Measurements from ENCODE around the gene RYR1. TPM values are rescaled to one million over a fixed set of nuclear protein-coding genes. Genes with fewer than 3 reads are reported as not detected.

The RYR1 gene
- total RNA-seq, 4 donors from 2014 or later: 0.82 to 1.6 (median 1.5) TPM

DNA sequence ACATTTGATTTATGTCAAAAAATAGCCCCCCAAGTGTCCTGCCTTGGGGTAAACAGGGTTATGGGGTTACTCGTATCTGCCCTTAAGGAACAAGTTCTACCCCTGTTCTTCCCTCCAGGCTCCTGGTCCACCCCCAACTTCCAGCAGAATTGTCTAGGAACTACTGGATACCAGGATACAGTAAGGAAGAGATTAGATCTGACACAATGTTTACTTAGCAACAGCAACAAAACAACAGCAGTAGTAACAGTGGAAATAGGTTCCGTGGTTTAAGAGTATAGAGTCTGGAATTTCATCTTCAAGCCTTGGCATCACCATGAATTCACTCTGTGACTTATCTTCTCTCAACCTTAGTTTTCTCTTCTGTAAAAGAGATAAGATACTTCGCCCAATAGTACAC, 32.3 kb upstream of the RYR1 start:
- WGBS, 2 donors (ENCODE audit: low coverage in 1 of 2): 68 to 80% methylated on average over 3 of the region's 3 CpGs
- no peak for ATAC-seq
- TF ChIP-seq POLR2A (IDR thresholded peaks at IDR 0.05): no peak
- no peak for TF ChIP-seq POLR2AphosphoS5 (IDR thresholded peaks at IDR 0.05)
- TF ChIP-seq CTCF (IDR thresholded peaks at IDR 0.05): no peak
- TF ChIP-seq EP300 (IDR thresholded peaks at IDR 0.05): no peak
- Histone ChIP-seq H3K27me3 (peaks cover 50% of the 10 kb centered on the region), H3K4me3 (no peak overlapping the region), H3K36me3 (peaks cover 0 to 18% of the 10 kb centered on the region in 2 donors), H3K4me1 (peaks cover 0 to 18% (median 7%) of the 10 kb centered on the region in 3 donors), H3K27ac (no peak overlapping the region), H3K9me3 (no peaks in the 10 kb centered on the region)

- H3K9me3 ChIP-seq: no peaks in the 10 kb centered on the region
- peaks cover 36% of the 10 kb centered on the region for H3K27me3 ChIP-seq
- peak overlapping the region in 1 of 2 donors; percentile 99 for H3K4me3 ChIP-seq
- WGBS, 2 donors (ENCODE audit: low coverage in 1 of 2): 5% methylated on average over 15 of the region's 18 CpGs; no CpG with 5 or more reads in 1 of the 2 donors
- ATAC-seq: peak; percentile 19
- no peak for TF ChIP-seq EP300 (IDR thresholded peaks at IDR 0.05)
- TF ChIP-seq CTCF (IDR thresholded peaks at IDR 0.05): no peak
- no peak for TF ChIP-seq POLR2A (IDR thresholded peaks at IDR 0.05)
- no peak for TF ChIP-seq POLR2AphosphoS5 (IDR thresholded peaks at IDR 0.05)
- peaks cover 0 to 18% (median 7%) of the 10 kb centered on the region in 3 donors for H3K4me1 ChIP-seq
- peak overlapping the region in 3 of 4 donors; percentile 87 to 90 (median 87) for H3K27ac ChIP-seq
- H3K36me3 ChIP-seq: peaks cover 0 to 32% of the 10 kb centered on the region in 2 donors
Measured at GRCh38 chr19:38402623-38402966, 30.9 kb upstream of the RYR1 start.

DNA sequence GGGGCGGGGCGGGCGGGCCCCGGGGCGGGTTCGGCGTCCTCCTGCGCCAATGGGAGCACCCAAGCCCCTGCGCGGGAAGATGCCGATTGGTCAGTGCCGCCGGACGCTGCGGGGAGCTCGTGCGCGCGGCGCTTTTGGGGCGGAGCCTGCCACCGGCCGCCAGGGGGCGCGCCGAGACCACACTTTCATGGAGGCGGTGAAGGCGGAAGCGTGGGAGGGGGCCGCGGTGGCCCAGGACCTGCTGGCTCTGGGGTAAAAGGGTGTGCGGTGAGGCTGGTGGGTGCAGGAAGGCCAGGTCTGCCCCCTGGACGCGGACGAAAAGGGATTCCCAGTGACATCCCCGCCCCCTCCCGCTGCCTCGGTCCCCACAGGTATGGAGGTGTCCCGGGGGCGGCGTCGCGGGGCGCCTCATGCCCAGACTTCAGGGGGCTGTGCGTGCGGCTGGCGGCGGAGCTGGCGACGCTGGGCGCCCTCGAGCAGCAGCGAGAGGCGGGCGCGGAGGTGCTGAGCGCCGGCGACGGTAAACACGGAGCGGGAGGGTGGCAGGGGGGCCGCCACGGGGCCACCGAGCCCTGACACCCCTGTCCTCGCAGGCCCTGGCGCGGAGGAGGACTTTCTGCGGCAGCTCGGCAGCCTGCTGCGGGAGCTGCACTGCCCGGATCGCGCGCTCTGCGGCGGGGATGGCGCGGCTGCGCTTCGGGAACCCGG, 30.4 kb upstream of the RYR1 start, which contains the start of gene FAM98C:
FAM98C (plus strand) TSS at position 127 of the 708 bp plus-strand sequence; CDS start at position 188, 61 bp downstream.
- peak; percentile 99 for ATAC-seq
- Histone ChIP-seq H3K9me3 (no peaks in the 10 kb centered on the region), H3K4me3 (peak within 1 kb of the TSS; percentile 64 to 99), H3K36me3 (peaks cover 0 to 38% of the 10 kb centered on the region in 2 donors), H3K27me3 (peaks cover 31% of the 10 kb centered on the region), H3K27ac (peak within 1 kb of the TSS; percentile 57 to 90 (median 87)), H3K4me1 (peaks cover 0 to 18% (median 7%) of the 10 kb centered on the region in 3 donors)
- TF ChIP-seq POLR2A (IDR thresholded peaks at IDR 0.05) (peak in 1 of 2 donors; percentile 6), EP300 (IDR thresholded peaks at IDR 0.05) (no peak), CTCF (IDR thresholded peaks at IDR 0.05) (peak in 3 of 4 experiments; percentile 97 to 99 (median 99)), POLR2AphosphoS5 (IDR thresholded peaks at IDR 0.05) (peak; percentile 19)
- no CpG with 5 or more reads among the region's 82 CpGs for WGBS, 2 donors (ENCODE audit: low coverage in 1 of 2)

GRCh38 chr19:38404858-38405257, 28.6 kb upstream of the RYR1 start:
- Histone ChIP-seq H3K9me3 (no peaks in the 10 kb centered on the region), H3K4me3 (no peak overlapping the region), H3K27ac (no peak overlapping the region), H3K36me3 (peaks cover 0 to 45% of the 10 kb centered on the region in 2 donors), H3K27me3 (peaks cover 13% of the 10 kb centered on the region), H3K4me1 (peaks cover 0 to 18% (median 7%) of the 10 kb centered on the region in 3 donors)
- 86% methylated on average over 2 of the region's 6 CpGs; no CpG with 5 or more reads in 1 of the 2 donors for WGBS, 2 donors (ENCODE audit: low coverage in 1 of 2)
- TF ChIP-seq EP300 (IDR thresholded peaks at IDR 0.05): no peak
- no peak for TF ChIP-seq POLR2A (IDR thresholded peaks at IDR 0.05)
- TF ChIP-seq CTCF (IDR thresholded peaks at IDR 0.05): no peak
- no peak for TF ChIP-seq POLR2AphosphoS5 (IDR thresholded peaks at IDR 0.05)
- ATAC-seq: no peak

DNA sequence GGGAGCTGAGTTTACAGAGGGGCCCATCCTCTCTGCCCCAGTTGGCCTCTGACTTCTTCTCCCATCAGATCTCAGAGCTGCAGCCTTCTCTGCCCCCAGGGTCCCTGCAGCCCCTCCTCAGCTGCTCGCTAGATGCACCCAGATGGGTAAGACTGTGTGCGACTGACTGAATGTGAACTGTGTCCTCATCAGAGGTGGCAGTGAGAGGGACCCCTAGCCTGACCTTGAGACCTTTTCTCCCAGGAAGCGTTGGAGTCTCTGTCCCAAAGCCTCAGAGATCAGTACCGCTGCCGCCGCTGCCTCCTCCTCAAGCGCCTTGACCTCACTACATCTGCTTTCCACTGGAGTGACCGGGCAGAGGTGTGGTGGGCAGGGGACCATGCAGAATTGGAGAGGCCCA, 28.2 kb upstream of the RYR1 start:
- peaks cover 9% of the 10 kb centered on the region for H3K27me3 ChIP-seq
- no peak overlapping the region for H3K4me3 ChIP-seq
- peaks cover 0 to 18% (median 7%) of the 10 kb centered on the region in 3 donors for H3K4me1 ChIP-seq
- H3K36me3 ChIP-seq: peaks cover 0 to 45% of the 10 kb centered on the region in 2 donors
- WGBS, 2 donors (ENCODE audit: low coverage in 1 of 2): 100% methylated on average over 5 of the region's 8 CpGs; no CpG with 5 or more reads in 1 of the 2 donors
- TF ChIP-seq POLR2AphosphoS5 (IDR thresholded peaks at IDR 0.05) (no peak), CTCF (IDR thresholded peaks at IDR 0.05) (no peak), POLR2A (IDR thresholded peaks at IDR 0.05) (no peak), EP300 (IDR thresholded peaks at IDR 0.05) (no peak)
- H3K9me3 ChIP-seq: no peaks in the 10 kb centered on the region
- no peak for ATAC-seq
- H3K27ac ChIP-seq: no peak overlapping the region

Measured in gastroesophageal sphincter (tissue), 4 donors.